HepG2 (cell line): ENCODE measurements around the gene PRKAR2B. TPM values are rescaled to one million over a fixed set of nuclear protein-coding genes. Genes with fewer than 3 reads are reported as not detected.

Experiments
- ATAC-seq: fragments of 200-7000 bp; cut with Tn5 transposase; 3 replicates; pipeline ENCODE4 v1.9.1; 2020; ENCODE audit warnings: mild to moderate bottlenecking, moderate library complexity
- BruUV-seq: library from RNA; stranded (reverse); fragments of 400-500 nt; replicated peaks from 2 replicates; lab custom pipeline; 2021; lab: Mats Ljungman, UMichigan
- CTCF ChIA-PET: fragments of 300-600 bp; formaldehyde crosslinking; extraction: SDS; loops from one replicate; lab custom pipeline; 2021; ENCODE audit warnings: low total read pairs, inconsistent platforms, low intra/inter-chr PET ratio; lab: Yijun Ruan, JAX
- POLR2A ChIA-PET: fragments of 350-600 bp; sonication (Branson Sonifier 250); formaldehyde crosslinking; loops from one replicate; lab custom pipeline; 2020; ENCODE audit warnings: antibody characterized with exemption, inconsistent platforms; lab: Yijun Ruan, JAX
- DNase-seq: peaks from one replicate; pipeline ENCODE4 v3.0.0-alpha.2; 2015; ENCODE audit warnings: low spot score
- FAIRE-seq: peaks from 3 replicates; lab custom pipeline; 2011; peaks lifted over from hg19 to GRCh38; lab: Jason Lieb, UNC
- H2AFZ ChIP-seq: one replicate; pipeline ENCODE4 v1.6.1; 2011; ENCODE audit warnings: low read length, inconsistent platforms
- H3K27ac ChIP-seq: fragments of 300-600 bp; 3 replicates; pipeline ENCODE4 v1.8.0; 2011; ENCODE audit warnings: mixed run types, mild to moderate bottlenecking, mixed read lengths, low read length, inconsistent platforms; ENCODE audit not compliant: insufficient read depth; ENCODE audit errors: extremely low read length
- H3K27me3 ChIP-seq, 2 experiments: fragments of 200-600 bp in 1 of 2; 2 replicates in 1 of 2; 3 replicates in 1 of 2; pipeline versions ENCODE4 v1.6.0 to v1.8.0; 2011; ENCODE audit warnings: low read length in 2 of 2, mild to moderate bottlenecking in 2 of 2, moderate library complexity in 2 of 2, inconsistent platforms in 1 of 2; ENCODE audit not compliant: insufficient read depth in 2 of 2, control insufficient read depth in 1 of 2
- H3K36me3 ChIP-seq, 2 experiments: fragments of 200-600 bp in 1 of 2; replicated peaks in 1 of 2; 2 replicates in 1 of 2; 3 replicates in 1 of 2; pipeline versions ENCODE4 v1.5.1 to v1.8.0; 2011; ENCODE audit warnings: low read length in 2 of 2, inconsistent platforms in 1 of 2; ENCODE audit not compliant: insufficient read depth in 2 of 2, control insufficient read depth in 1 of 2
- H3K4me1 ChIP-seq: 2 replicates; pipeline ENCODE4 v1.5.1; 2012; ENCODE audit warnings: low read length, inconsistent platforms; ENCODE audit not compliant: insufficient read depth
- H3K4me2 ChIP-seq: 2 replicates; pipeline ENCODE4 v1.6.0; 2011; ENCODE audit warnings: low read depth, low read length, inconsistent platforms
- H3K4me3 ChIP-seq, 3 experiments: fragments of 200-600 bp in 1 of 3; sonication (generic), shearing (Covaris generic) in 1 of 3; replicated peaks in 1 of 3; 2 replicates each; pipeline ENCODE4 v1.5.1; 2011 to 2016; ENCODE audit warnings: low read length in 3 of 3, inconsistent platforms in 2 of 3, low read depth in 2 of 3, mild to moderate bottlenecking in 2 of 3, control low read depth in 1 of 3, mixed read lengths in 1 of 3; ENCODE audit not compliant: insufficient read depth in 1 of 3
- H3K79me2 ChIP-seq: one replicate; pipeline ENCODE4 v1.6.1; 2011; ENCODE audit warnings: low read length, inconsistent platforms; ENCODE audit not compliant: insufficient read depth
- H3K9ac ChIP-seq: 2 replicates; pipeline ENCODE4 v1.6.0; 2011; ENCODE audit warnings: mild to moderate bottlenecking, low read depth, low read length, inconsistent platforms; ENCODE audit not compliant: insufficient read depth
- H3K9me3 ChIP-seq: 2 replicates; pipeline ENCODE4 v1.5.1; 2012; ENCODE audit warnings: mild to moderate bottlenecking, low read length
- H4K20me1 ChIP-seq: 2 replicates; pipeline ENCODE4 v1.6.0; 2011; ENCODE audit warnings: inconsistent platforms, mild to moderate bottlenecking, low read length, moderate library complexity; ENCODE audit not compliant: insufficient read depth
- ATF4 ChIP-seq, 2 experiments: fragments of 450-650 bp in 1 of 2; sonication (generic) in 1 of 2; formaldehyde crosslinking; IDR thresholded peaks; 2 replicates each; pipeline versions ENCODE4 v1.5.0 to v1.8.0; 2020 to 2022; ENCODE audit warnings: mild to moderate bottlenecking in 1 of 2, missing genetic modification reagents in 1 of 2
- ELF4 ChIP-seq: sonication (generic); formaldehyde crosslinking; IDR thresholded peaks from 2 replicates; pipeline ENCODE4 v1.5.0; 2020; ENCODE audit warnings: missing genetic modification reagents, mild to moderate bottlenecking, moderate library complexity, borderline replicate concordance
- FIP1L1 ChIP-seq: fragments of 200-400 bp; formaldehyde crosslinking; IDR thresholded peaks from 2 replicates; pipeline ENCODE4 v1.6.1; 2018; ENCODE audit warnings: low read depth, mild to moderate bottlenecking, low read length, moderate library complexity, borderline replicate concordance; ENCODE audit not compliant: insufficient read depth
- HNRNPUL1 ChIP-seq: fragments of 200-400 bp; formaldehyde crosslinking; IDR thresholded peaks from 2 replicates; pipeline ENCODE4 v1.6.1; 2017; ENCODE audit warnings: low read depth, mild to moderate bottlenecking, low read length, moderate library complexity
- MXD3 ChIP-seq: IDR thresholded peaks from 2 replicates; pipeline ENCODE4 v1.6.1; 2016; ENCODE audit warnings: mild to moderate bottlenecking, missing biosample characterization, missing genetic modification reagents
- SMARCE1 ChIP-seq: fragments of 450-650 bp; IDR thresholded peaks from 2 replicates; pipeline ENCODE4 v1.6.1; 2017; ENCODE audit warnings: borderline replicate concordance
- YEATS2 ChIP-seq: sonication (generic); formaldehyde crosslinking; IDR thresholded peaks from 2 replicates; pipeline ENCODE4 v1.4.0; 2020; ENCODE audit warnings: missing genetic modification reagents, borderline replicate concordance
- ZNF570 ChIP-seq: sonication (generic); formaldehyde crosslinking; IDR thresholded peaks from 2 replicates; pipeline ENCODE4 v1.4.0; 2020; ENCODE audit warnings: mild to moderate bottlenecking, missing genetic modification reagents, borderline replicate concordance
- WGBS: methylation state at CpG from one replicate; pipeline ENCODE4 v1.1.6; 2017; ENCODE audit warnings: low lambda C conversion rate; 5-methylcytosine and 5-hydroxymethylcytosine counted together
- in situ Hi-C: cut with HindIII; loops from 2 replicates; pipeline ENCODE4 v1.10.0; 2017; ENCODE audit warnings: low pct_unique_long_range_greater_than_20kb; ENCODE audit not compliant: extremely low pct_ligation_motif_present
- intact Hi-C: fragments of 100-400 bp; cut with micrococcal nuclease; formaldehyde crosslinking; loops from one replicate; pipeline ENCODE4 v1.10.0; 2022; ENCODE audit not compliant: unreplicated experiment
- polyA plus RNA-seq, 8 experiments: library from polyadenylated mRNA; depleted of rRNA in 3 of 8; stranded (reverse) in 7 of 8; unstranded in 1 of 8; fragments of >200 nt; fragmentation: Illumina TruSeq in 4 of 8; extraction: Trizol in 4 of 8; gene quantifications; 2 replicates each; pipeline versions ENCODE4 v1.2.1 to v1.2.3, GENCODE V29; 2011 to 2016; ENCODE audit warnings: low read depth in 4 of 8, missing spikeins in 1 of 8, mixed read lengths in 1 of 8; ENCODE audit not compliant: insufficient read depth in 1 of 8
- total RNA-seq, 5 experiments: library from RNA; depleted of rRNA; stranded (reverse); fragments of >200 nt; fragmentation: Illumina TruSeq; extraction: Trizol; gene quantifications; 2 replicates each; pipeline ENCODE4 v1.2.3, GENCODE V29; 2016; ENCODE audit warnings: low read depth in 1 of 5
- TF ChIP-seq, protein P1 (sequence below): sonication (generic); formaldehyde crosslinking; IDR thresholded peaks from 2 replicates; pipeline ENCODE4 v1.8.0; 2022; ENCODE audit warnings: missing genetic modification reagents, mild to moderate bottlenecking, moderate library complexity, borderline replicate concordance
- TF ChIP-seq, protein P2 (sequence below): sonication (generic); formaldehyde crosslinking; IDR thresholded peaks from 2 replicates; pipeline ENCODE4 v1.4.0; 2020; ENCODE audit warnings: mild to moderate bottlenecking, low read depth, missing genetic modification reagents

Gene PRKAR2B
- total and polyA plus RNA-seq, 2 of the 13 experiments (the other 11 are each of a cell fraction or from before 2014, with no cell fraction given): not detected

DNA sequence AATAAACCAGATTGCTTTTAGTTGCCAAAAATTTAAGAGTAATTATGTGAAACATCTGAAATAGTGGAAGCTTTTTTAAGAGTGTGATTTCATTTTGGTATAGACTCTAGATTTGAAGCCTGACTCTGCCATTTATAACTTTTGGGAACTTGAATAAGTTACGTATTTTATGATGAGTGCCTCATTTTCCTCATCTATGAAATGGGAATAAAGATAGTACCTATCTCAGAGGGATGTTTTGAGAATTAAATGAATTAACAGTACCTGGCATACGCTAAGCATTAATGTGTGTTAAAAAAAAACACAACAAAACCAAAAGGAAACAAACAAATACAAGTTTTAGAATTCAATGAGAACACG is 12.9 kb downstream of the PRKAR2B start:
- WGBS: 5% methylated on average over 3 of the region's 3 CpGs
- POLR2A ChIA-PET: no interaction called here

GRCh38 chr7:107059468-107059867 is 15.0 kb downstream of the PRKAR2B start:
- CTCF ChIA-PET: no interaction called here
- no TSS peak for BruUV-seq
- POLR2A ChIA-PET: no interaction called here
- no peak for FAIRE-seq
- Histone ChIP-seq H3K4me3 (no peak overlapping the region), H3K4me2 (no peak overlapping the region), H3K79me2 (no peaks in the 10 kb centered on the region), H3K9ac (no peak overlapping the region), H4K20me1 (no peaks in the 10 kb centered on the region), H3K36me3 (no peaks in the 10 kb centered on the region), H3K9me3 (no peaks in the 10 kb centered on the region), H3K27me3 (peaks cover 0 to 5% of the 10 kb centered on the region in 2 experiments; a peak in 1 of 5 replicates), H2AFZ (no peak overlapping the region), H3K27ac (no peak overlapping the region), H3K4me1 (no peaks in the 10 kb centered on the region)
- in situ Hi-C loops: no loop called here
- no peak for ATAC-seq
- TF ChIP-seq, protein P1, sequence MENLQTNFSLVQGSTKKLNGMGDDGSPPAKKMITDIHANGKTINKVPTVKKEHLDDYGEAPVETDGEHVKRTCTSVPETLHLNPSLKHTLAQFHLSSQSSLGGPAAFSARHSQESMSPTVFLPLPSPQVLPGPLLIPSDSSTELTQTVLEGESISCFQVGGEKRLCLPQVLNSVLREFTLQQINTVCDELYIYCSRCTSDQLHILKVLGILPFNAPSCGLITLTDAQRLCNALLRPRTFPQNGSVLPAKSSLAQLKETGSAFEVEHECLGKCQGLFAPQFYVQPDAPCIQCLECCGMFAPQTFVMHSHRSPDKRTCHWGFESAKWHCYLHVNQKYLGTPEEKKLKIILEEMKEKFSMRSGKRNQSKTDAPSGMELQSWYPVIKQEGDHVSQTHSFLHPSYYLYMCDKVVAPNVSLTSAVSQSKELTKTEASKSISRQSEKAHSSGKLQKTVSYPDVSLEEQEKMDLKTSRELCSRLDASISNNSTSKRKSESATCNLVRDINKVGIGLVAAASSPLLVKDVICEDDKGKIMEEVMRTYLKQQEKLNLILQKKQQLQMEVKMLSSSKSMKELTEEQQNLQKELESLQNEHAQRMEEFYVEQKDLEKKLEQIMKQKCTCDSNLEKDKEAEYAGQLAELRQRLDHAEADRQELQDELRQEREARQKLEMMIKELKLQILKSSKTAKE (CRISPR knock-in tag): no peak
- TF ChIP-seq SMARCE1 (no peak), ZNF570 (CRISPR knock-in tag) (no peak), FIP1L1 (no peak)
- DNase-seq: no peak
- intact Hi-C loops: no loop called here

More for the DNA sequence above, 12.9 kb downstream of the PRKAR2B start:
- in situ Hi-C loops: no loop called here
- DNase-seq (no peak), ATAC-seq (no peak), FAIRE-seq (no peak)
- Histone ChIP-seq H4K20me1 (no peaks in the 10 kb centered on the region), H3K27me3 (no peaks in the 10 kb centered on the region), H3K36me3 (no peaks in the 10 kb centered on the region), H3K9ac (no peak overlapping the region), H2AFZ (no peak overlapping the region), H3K4me3 (no peak overlapping the region), H3K9me3 (no peaks in the 10 kb centered on the region), H3K4me2 (no peak overlapping the region), H3K27ac (no peak overlapping the region), H3K4me1 (no peaks in the 10 kb centered on the region), H3K79me2 (no peaks in the 10 kb centered on the region)
- intact Hi-C loops: no loop called here
- no TSS peak for BruUV-seq
- TF ChIP-seq, protein P2, sequence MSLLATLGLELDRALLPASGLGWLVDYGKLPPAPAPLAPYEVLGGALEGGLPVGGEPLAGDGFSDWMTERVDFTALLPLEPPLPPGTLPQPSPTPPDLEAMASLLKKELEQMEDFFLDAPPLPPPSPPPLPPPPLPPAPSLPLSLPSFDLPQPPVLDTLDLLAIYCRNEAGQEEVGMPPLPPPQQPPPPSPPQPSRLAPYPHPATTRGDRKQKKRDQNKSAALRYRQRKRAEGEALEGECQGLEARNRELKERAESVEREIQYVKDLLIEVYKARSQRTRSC (CRISPR knock-in tag): no peak
- TF ChIP-seq HNRNPUL1 (no peak), MXD3 (CRISPR knock-in tag) (no peak), ELF4 (CRISPR knock-in tag) (no peak), ATF4 (CRISPR knock-in tag; IDR thresholded peaks at IDR 0.05) (no peak), YEATS2 (CRISPR knock-in tag) (no peak)
- CTCF ChIA-PET: no interaction called here
